GM23248 (cell line): Measurements from ENCODE around the gene GALNT12. TPM values are rescaled to one million over a fixed set of nuclear protein-coding genes. Genes with fewer than 3 reads are reported as not detected.

Experiments used
- DNase-seq: peaks from one replicate; pipeline ENCODE4 v3.0.0-alpha.2; 2015
- H2AFZ ChIP-seq: fragments of 200-600 bp; sonication (generic); 2 replicates; pipeline ENCODE4 v1.6.1; 2016; ENCODE audit warnings: antibody characterized with exemption
- H3F3A ChIP-seq: fragments of 200-600 bp; sonication (generic); 2 replicates; pipeline ENCODE4 v1.6.1; 2016; ENCODE audit warnings: mild to moderate bottlenecking, antibody characterized with exemption, mixed run types; ENCODE audit not compliant: insufficient read depth
- H3K27ac ChIP-seq: fragments of 200-600 bp; sonication (generic); 2 replicates; pipeline ENCODE4 v1.5.1; 2016; ENCODE audit warnings: mild to moderate bottlenecking
- H3K27me3 ChIP-seq: fragments of 200-600 bp; sonication (generic); replicated peaks from 2 replicates; pipeline ENCODE4 v1.6.1; 2016; ENCODE audit warnings: mild to moderate bottlenecking; ENCODE audit not compliant: insufficient read depth
- H3K36me3 ChIP-seq: fragments of 200-600 bp; sonication (generic); 2 replicates; pipeline ENCODE4 v1.6.1; 2016; ENCODE audit warnings: low read depth, mild to moderate bottlenecking
- H3K4me1 ChIP-seq: fragments of 200-600 bp; sonication (generic); 2 replicates; pipeline ENCODE4 v1.6.1; 2016; ENCODE audit warnings: mild to moderate bottlenecking; ENCODE audit not compliant: insufficient read depth
- H3K4me2 ChIP-seq: fragments of 200-600 bp; sonication (generic); one replicate; pipeline ENCODE4 v1.6.1; 2016; ENCODE audit warnings: mild to moderate bottlenecking; ENCODE audit not compliant: unreplicated experiment
- H3K4me3 ChIP-seq: fragments of 200-600 bp; sonication (generic); 2 replicates; pipeline ENCODE4 v1.5.1; 2016; ENCODE audit warnings: mild to moderate bottlenecking
- H3K79me2 ChIP-seq: fragments of 200-600 bp; sonication (generic); 2 replicates; pipeline ENCODE4 v1.6.1; 2016; ENCODE audit warnings: mild to moderate bottlenecking; ENCODE audit not compliant: insufficient read depth
- H3K9ac ChIP-seq: fragments of 200-600 bp; sonication (generic); 2 replicates; pipeline ENCODE4 v1.6.1; 2016; ENCODE audit warnings: mild to moderate bottlenecking
- H3K9me2 ChIP-seq: fragments of 200-600 bp; sonication (generic); 2 replicates; pipeline ENCODE4 v1.6.1; 2016; ENCODE audit warnings: mixed run types, mild to moderate bottlenecking, moderate library complexity; ENCODE audit not compliant: insufficient read depth
- H3K9me3 ChIP-seq: fragments of 200-600 bp; sonication (generic); one replicate; pipeline ENCODE4 v1.6.1; 2017; ENCODE audit warnings: low read depth
- H4K20me1 ChIP-seq: fragments of 200-600 bp; sonication (generic); 2 replicates; pipeline ENCODE4 v1.6.0; 2016; ENCODE audit not compliant: insufficient read depth
- EZH2 ChIP-seq: fragments of 200-600 bp; sonication (generic); IDR thresholded peaks from 2 replicates; pipeline ENCODE4 v1.6.1; 2018; ENCODE audit warnings: antibody characterized with exemption, mild to moderate bottlenecking; ENCODE audit not compliant: insufficient read depth, poor library complexity, severe bottlenecking
- EZH2phosphoT487 ChIP-seq: fragments of 200-600 bp; sonication (generic); IDR thresholded peaks from 2 replicates; pipeline ENCODE4 v1.6.1; 2018; ENCODE audit warnings: antibody characterized with exemption, moderate library complexity, mild to moderate bottlenecking, low read depth; ENCODE audit not compliant: insufficient read depth
- WGBS, 2 experiments: methylation state at CpG; one replicate each; pipeline ENCODE4 v1.1.6; 2015 to 2017; ENCODE audit warnings: low lambda C conversion rate in 2 of 2, low coverage in 1 of 2; ENCODE audit errors: missing lambda C conversion rate in 2 of 2; 5-methylcytosine and 5-hydroxymethylcytosine counted together
- in situ Hi-C: fragments of 300-500 bp; cut with MboI; formaldehyde crosslinking; loops from 2 replicates; pipeline ENCODE4 v1.15.0; 2020
- polyA plus RNA-seq: library from polyadenylated mRNA; unstranded; fragments of >200 nt; fragmentation: Nextera tagmentation; extraction: Ambion mirVana; gene quantifications from 2 replicates; pipeline ENCODE4 v1.2.1, GENCODE V29; 2016
- total RNA-seq: library from RNA; depleted of rRNA; stranded (reverse); fragments of >200 nt; shearing (Covaris generic); gene quantifications from 2 replicates; pipeline ENCODE4 v1.2.3, GENCODE V29; 2014; rRNA removed

Gene GALNT12
- total RNA-seq (7.8 and 10.1 TPM in 2 replicates), polyA plus RNA-seq (0.74 and 1.5 TPM in 2 replicates)

GRCh38 chr9:98807070-98807813 is at the start of gene GALNT12:
TSS of gene GALNT12 (plus strand) at chr9:98807670. CDS start at chr9:98807699, 29 bp downstream.
- peaks cover 38% of the 10 kb centered on the region for H3F3A ChIP-seq
- no peaks in the 10 kb centered on the region for H3K9me3 ChIP-seq
- H3K79me2 ChIP-seq, result no peaks in the 10 kb centered on the region
- DNase-seq, result peak; percentile 61
- H3K4me1 ChIP-seq, result peaks cover 25% of the 10 kb centered on the region
- H3K4me2 ChIP-seq, result peak within 1 kb of the TSS; percentile 92
- WGBS, 2 experiments, result 9 to 21% methylated on average over 15 to 36 of the region's 51 CpGs
- peak within 1 kb of the TSS; percentile 54 for H3K9ac ChIP-seq
- peak within 1 kb of the TSS; percentile 5; the same call in 1 of the 2 replicates for H3K27ac ChIP-seq
- H3K4me3 ChIP-seq, result peak within 1 kb of the TSS; percentile 78
- no peaks in the 10 kb centered on the region for H3K36me3 ChIP-seq
- no peak for TF ChIP-seq EZH2
- no peak for TF ChIP-seq EZH2phosphoT487
- H2AFZ ChIP-seq, result peak within 1 kb of the TSS; percentile 78
- no peaks in the 10 kb centered on the region for H3K9me2 ChIP-seq
- in situ Hi-C loops, result no loop called here
- no peaks in the 10 kb centered on the region for H3K27me3 ChIP-seq
- H4K20me1 ChIP-seq, result no peaks in the 10 kb centered on the region

DNA sequence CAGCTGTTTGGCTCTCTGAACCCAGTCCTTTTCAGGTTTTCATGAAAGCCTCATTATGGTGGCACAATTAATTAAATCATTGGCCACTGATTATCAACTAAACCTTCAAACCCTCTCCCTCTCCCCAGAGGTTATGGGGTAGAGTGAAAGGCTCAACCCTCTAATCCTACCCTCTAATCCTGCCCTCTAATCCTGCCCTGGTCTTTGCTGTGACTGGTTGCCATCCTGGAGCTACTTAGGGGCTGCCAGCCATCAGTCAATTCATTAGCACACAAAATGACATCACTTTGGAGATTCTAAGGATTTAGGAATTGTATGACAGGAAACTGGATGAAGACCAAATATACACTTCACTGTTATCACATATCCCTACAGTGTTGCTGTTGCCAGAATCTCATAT is 47.2 kb upstream of the GALNT12 start:
- Histone ChIP-seq H3K36me3 (peaks cover 12% of the 10 kb centered on the region), H3F3A (no peaks in the 10 kb centered on the region), H3K79me2 (no peaks in the 10 kb centered on the region), H2AFZ (no peak overlapping the region), H3K9ac (no peak overlapping the region), H3K27me3 (no peaks in the 10 kb centered on the region), H3K27ac (no peak overlapping the region), H3K9me2 (no peaks in the 10 kb centered on the region), H3K4me2 (no peak overlapping the region), H4K20me1 (no peaks in the 10 kb centered on the region), H3K4me1 (no peaks in the 10 kb centered on the region), H3K4me3 (no peak overlapping the region), H3K9me3 (no peaks in the 10 kb centered on the region)
- no peak for DNase-seq
- TF ChIP-seq EZH2, result no peak
- in situ Hi-C loops, result no loop called here

DNA sequence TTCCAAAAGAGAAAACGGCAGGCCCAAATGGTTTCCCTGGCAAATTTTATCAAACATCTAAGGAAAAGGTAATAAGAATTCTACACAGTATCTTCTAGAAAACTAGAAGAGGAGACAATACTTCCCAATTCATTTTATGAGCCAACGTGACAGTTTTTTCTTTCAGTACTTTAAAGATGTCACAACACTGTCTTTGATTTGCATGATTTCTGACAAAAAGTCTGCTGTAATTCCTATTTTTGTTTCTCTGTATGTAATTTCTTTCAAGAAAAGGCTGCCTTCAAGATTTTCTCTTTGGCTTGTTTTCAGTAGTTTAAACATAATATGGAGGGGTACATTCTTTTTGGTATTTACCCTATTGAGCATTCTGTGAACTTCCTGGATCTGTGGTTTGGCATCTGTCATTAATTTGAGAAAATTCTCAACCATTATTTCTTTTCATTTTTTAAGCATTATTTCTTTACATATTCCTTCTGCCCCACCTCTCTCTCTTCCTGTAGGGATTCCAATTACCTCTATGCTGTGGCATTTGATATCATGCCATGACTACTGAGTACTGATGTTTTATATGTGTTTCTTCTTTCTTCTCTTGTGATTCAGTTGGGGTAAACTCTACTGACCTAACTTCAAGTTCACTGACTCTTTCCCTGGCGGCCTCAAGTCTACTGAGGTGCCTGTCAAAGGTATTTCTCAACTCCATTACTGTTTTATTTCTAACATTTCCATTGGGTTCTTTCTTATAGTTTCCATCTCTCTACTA is 43.3 kb upstream of the GALNT12 start:
- no peaks in the 10 kb centered on the region for H3K4me1 ChIP-seq
- no peak overlapping the region for H3K27ac ChIP-seq
- DNase-seq, result peak; percentile 26
- H3K9ac ChIP-seq, result no peak overlapping the region
- no peaks in the 10 kb centered on the region for H3K79me2 ChIP-seq
- H3K4me3 ChIP-seq, result no peak overlapping the region
- WGBS, 2 experiments, result 83 to 87% methylated on average over 3 of the region's 3 CpGs
- no peak overlapping the region for H2AFZ ChIP-seq
- no peaks in the 10 kb centered on the region for H3K27me3 ChIP-seq
- no peak overlapping the region for H3K4me2 ChIP-seq
- no peaks in the 10 kb centered on the region for H4K20me1 ChIP-seq
- H3K9me2 ChIP-seq, result no peaks in the 10 kb centered on the region
- in situ Hi-C loops, result no loop called here
- H3K9me3 ChIP-seq, result no peaks in the 10 kb centered on the region
- TF ChIP-seq EZH2 (no peak), EZH2phosphoT487 (no peak)
- H3F3A ChIP-seq, result no peaks in the 10 kb centered on the region
- H3K36me3 ChIP-seq, result no peaks in the 10 kb centered on the region; the same call in 1 of the 2 replicates

- no peak overlapping the region for H3K27ac ChIP-seq
- TF ChIP-seq EZH2, result no peak
- TF ChIP-seq EZH2phosphoT487, result no peak
- H3K4me2 ChIP-seq, result no peak overlapping the region
- no peak overlapping the region for H3K4me3 ChIP-seq
- no peaks in the 10 kb centered on the region for H3K4me1 ChIP-seq
- H4K20me1 ChIP-seq, result no peaks in the 10 kb centered on the region
- H3F3A ChIP-seq, result no peaks in the 10 kb centered on the region
- H2AFZ ChIP-seq, result no peak overlapping the region
- H3K79me2 ChIP-seq, result no peaks in the 10 kb centered on the region
- in situ Hi-C loops, result no loop called here
- H3K9me3 ChIP-seq, result no peaks in the 10 kb centered on the region
- peaks cover 4% of the 10 kb centered on the region; the same call in 1 of the 2 replicates for H3K36me3 ChIP-seq
- no peaks in the 10 kb centered on the region for H3K9me2 ChIP-seq
- no peak overlapping the region for H3K9ac ChIP-seq
- DNase-seq, result no peak
- no peaks in the 10 kb centered on the region for H3K27me3 ChIP-seq
- WGBS, 2 experiments, result 56 to 59% methylated on average over 1 of the region's 1 CpG
These were observed 42.2 kb upstream of the GALNT12 start for GRCh38 chr9:98765256-98765655.
